OCI-LY1 (cell line): ENCODE data around the gene FANCD2.

Experiments
- EZH2 ChIP-seq: fragments of 200-600 bp; sonication (generic), shearing (Covaris generic); IDR thresholded peaks from 2 replicates; pipeline ENCODE4 v1.8.0; 2017; ENCODE audit warnings: borderline replicate concordance, mixed run types, mild to moderate bottlenecking, antibody characterized with exemption, low read length, moderate library complexity, mixed read lengths
- TF ChIP-seq, protein P1 (sequence below): fragments of 200-600 bp; sonication (generic), shearing (Covaris generic); IDR thresholded peaks from 2 replicates; pipeline ENCODE4 v1.5.1; 2017; ENCODE audit warnings: mild to moderate bottlenecking, antibody characterized with exemption, low read length, moderate library complexity, mixed read lengths

DNA sequence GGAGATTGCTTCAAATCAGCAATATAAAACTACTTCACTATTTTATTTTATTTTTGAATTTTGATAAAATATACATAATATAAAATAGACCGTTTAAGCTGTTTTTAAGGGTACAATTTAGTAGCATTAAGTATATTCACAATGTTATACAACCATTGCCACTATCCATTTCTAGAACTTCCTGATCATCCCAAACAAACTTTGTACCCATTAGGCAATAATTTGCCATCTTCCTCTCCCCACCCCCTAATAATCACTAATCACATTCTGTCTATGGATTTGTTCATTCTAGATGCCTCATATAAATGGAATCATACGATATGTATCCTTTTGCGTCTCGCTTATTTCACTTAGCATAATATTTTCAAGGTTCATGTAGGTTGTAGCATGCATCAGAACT, 28.9 kb downstream of the FANCD2 start:
- TF ChIP-seq, protein P1, sequence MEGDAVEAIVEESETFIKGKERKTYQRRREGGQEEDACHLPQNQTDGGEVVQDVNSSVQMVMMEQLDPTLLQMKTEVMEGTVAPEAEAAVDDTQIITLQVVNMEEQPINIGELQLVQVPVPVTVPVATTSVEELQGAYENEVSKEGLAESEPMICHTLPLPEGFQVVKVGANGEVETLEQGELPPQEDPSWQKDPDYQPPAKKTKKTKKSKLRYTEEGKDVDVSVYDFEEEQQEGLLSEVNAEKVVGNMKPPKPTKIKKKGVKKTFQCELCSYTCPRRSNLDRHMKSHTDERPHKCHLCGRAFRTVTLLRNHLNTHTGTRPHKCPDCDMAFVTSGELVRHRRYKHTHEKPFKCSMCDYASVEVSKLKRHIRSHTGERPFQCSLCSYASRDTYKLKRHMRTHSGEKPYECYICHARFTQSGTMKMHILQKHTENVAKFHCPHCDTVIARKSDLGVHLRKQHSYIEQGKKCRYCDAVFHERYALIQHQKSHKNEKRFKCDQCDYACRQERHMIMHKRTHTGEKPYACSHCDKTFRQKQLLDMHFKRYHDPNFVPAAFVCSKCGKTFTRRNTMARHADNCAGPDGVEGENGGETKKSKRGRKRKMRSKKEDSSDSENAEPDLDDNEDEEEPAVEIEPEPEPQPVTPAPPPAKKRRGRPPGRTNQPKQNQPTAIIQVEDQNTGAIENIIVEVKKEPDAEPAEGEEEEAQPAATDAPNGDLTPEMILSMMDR, result no peak
- TF ChIP-seq EZH2, result no peak
